Fibroblast of pulmonary artery (primary cell): ENCODE measurements around the gene TMED10.

Experiments
- DNase-seq: peaks from one replicate; pipeline ENCODE4 v3.0.0-alpha.2; 2010; ENCODE audit warnings: low read depth
- H3K4me3 ChIP-seq: replicated peaks from 2 replicates; pipeline ENCODE4 v1.5.1; 2011; ENCODE audit warnings: low read depth, mild to moderate bottlenecking, control low read depth, low read length, moderate library complexity
- TF ChIP-seq, protein P1 (sequence below): IDR thresholded peaks from 2 replicates; pipeline ENCODE4 v1.5.1; 2011; ENCODE audit warnings: mild to moderate bottlenecking, control low read depth, low read length, inconsistent platforms; ENCODE audit errors: missing control alignments

Gene TMED10

DNA sequence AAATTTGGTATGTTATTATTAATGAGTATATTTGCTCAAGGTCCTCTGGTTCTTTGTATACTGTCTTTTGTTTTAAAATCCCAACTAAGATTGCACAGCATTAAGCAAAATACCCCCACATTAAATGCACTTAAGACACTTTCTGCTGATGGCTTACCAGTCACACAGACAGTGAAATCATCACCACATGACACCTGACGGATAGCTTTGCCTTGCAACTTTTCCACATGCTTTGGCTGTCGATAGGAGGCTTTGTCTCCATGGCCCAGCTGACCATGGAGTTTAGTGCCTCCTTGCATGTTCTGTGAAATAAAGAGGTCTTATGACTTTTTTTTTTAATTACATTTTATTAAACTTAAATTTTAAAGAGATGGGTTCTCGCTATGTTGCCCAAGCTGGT, 69.2 kb downstream of the TMED10 start:
- TF ChIP-seq, protein P1, sequence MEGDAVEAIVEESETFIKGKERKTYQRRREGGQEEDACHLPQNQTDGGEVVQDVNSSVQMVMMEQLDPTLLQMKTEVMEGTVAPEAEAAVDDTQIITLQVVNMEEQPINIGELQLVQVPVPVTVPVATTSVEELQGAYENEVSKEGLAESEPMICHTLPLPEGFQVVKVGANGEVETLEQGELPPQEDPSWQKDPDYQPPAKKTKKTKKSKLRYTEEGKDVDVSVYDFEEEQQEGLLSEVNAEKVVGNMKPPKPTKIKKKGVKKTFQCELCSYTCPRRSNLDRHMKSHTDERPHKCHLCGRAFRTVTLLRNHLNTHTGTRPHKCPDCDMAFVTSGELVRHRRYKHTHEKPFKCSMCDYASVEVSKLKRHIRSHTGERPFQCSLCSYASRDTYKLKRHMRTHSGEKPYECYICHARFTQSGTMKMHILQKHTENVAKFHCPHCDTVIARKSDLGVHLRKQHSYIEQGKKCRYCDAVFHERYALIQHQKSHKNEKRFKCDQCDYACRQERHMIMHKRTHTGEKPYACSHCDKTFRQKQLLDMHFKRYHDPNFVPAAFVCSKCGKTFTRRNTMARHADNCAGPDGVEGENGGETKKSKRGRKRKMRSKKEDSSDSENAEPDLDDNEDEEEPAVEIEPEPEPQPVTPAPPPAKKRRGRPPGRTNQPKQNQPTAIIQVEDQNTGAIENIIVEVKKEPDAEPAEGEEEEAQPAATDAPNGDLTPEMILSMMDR = no peak
- no peak overlapping the region for H3K4me3 ChIP-seq
- DNase-seq = no peak

DNA sequence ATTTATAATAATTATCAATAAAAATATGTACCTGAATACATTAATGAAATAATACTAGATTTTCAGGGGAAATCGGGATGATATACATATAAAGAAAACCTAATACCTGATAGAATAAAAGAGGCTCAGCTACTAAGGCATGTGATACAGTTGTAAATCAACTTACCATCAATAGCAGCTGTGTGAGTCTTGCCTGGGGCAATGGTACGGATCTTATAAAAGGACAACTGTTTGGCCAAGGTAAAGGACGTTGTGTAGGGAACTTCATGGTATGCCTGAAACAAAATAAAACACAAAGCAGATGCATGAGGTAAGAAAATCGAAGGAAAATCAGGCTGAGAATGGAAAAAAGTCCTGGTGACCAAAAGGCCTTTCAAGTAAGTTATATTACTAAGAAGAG, 74.9 kb downstream of the TMED10 start:
- no peak overlapping the region for H3K4me3 ChIP-seq
- TF ChIP-seq, protein P1 = no peak
- no peak for DNase-seq

DNA sequence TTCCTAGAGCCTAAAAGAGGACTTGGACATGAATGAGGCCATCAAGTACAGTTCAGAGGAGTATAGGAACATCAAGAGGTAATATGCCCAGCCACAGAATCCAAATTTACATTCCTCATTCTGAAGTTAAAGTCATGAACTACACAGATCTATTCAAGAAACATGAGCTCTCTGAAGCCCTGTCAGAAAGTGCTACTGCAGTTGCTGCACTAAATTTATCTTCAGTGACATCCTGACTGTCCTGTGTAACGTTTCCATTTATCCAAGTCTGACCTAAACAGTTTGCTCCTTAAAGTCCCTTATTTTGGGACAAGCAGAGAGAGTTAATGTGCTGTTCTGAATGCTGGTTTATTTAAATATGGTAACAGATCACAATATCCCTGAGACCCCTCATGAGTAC, 77.7 kb downstream of the TMED10 start:
- TF ChIP-seq, protein P1 = no peak
- no peak for DNase-seq
- no peak overlapping the region for H3K4me3 ChIP-seq

DNA sequence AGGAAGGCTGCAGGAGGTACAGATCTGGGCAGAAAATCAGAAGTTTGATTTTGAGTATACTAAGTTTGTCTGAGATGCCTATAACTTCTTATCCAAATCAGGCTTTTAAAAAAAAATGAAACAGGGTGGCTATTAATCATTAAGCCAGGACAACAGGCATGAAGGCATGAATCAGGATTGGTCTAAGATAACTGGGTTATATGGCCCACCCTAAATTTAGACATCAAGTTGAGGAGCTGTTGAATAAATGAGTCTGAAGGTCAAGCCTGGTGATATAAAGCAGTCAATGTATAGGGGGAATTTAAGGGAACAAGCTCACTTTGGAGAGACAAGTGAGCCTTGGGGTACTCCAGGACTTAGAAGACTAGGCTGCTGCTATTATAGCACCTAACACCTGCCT, 78.2 kb downstream of the TMED10 start:
- TF ChIP-seq, protein P1 = no peak
- no peak for DNase-seq
- no peak overlapping the region for H3K4me3 ChIP-seq

DNA sequence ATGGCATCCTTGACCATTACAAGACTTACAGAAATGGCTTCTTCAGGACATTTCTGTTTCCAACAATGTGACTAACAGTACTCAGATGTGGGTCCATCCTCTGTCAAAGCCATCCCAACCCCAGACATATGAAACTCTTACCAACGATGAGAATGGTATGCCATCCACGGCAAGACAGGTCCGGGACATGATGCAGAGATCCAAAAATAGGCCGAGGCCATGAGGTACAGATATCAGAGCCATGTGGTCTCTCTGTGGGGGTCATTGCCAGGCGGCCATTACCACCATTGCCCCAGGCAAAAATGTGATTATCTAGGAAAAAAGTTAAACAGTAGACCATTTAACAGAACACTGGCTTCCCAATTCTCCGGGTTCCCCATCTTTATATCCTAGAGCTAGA, 79.5 kb downstream of the TMED10 start:
- no peak overlapping the region for H3K4me3 ChIP-seq
- TF ChIP-seq, protein P1 = no peak
- DNase-seq = no peak

DNA sequence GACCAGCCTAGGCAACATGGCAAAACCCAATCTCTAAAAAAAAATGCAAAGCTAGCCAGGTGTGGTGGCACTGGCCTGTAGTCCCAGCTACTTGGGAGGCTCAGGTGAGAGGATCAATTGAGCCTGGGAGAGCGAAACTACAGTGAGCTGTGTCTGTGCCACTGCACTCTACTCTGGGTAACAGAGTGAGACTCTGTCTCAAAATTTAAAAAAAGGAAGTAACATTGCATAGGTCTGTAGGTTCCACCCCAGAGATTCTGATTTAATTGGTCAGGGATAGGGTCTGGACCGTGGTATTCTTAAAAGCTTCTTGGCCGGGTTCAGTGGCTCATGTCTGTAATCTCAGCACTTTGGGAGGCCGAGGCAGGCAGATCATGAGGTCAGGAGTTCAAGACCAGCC, 80.7 kb downstream of the TMED10 start:
- DNase-seq = no peak
- TF ChIP-seq, protein P1 = no peak
- H3K4me3 ChIP-seq = no peak overlapping the region

DNA sequence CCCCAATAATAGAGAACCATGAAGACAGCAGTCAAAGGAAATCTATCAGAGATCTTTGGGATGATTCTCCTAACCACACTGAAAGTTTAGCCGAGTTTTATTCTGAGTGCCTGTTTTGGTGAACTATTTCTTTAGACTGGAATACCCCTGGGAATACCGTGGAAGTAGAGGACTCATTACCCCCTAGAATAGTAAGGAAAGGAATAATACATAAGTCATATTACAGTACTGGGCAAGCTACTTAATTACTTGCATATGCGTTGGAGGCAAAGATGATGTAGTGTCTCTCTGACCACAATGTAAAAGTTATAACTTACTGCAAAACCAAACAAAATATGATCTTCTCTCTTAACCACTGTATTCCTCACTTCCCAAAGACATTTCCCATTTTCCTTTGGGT, 81.5 kb downstream of the TMED10 start:
- TF ChIP-seq, protein P1 = no peak
- no peak overlapping the region for H3K4me3 ChIP-seq
- no peak for DNase-seq
